Osteocyte (in vitro differentiated cells): ENCODE measurements around the gene CAMKK1. TPM values are rescaled to one million over a fixed set of nuclear protein-coding genes. Genes with fewer than 3 reads are reported as not detected.

Experiments used
- DNase-seq: peaks from one replicate; pipeline ENCODE4 v3.0.0; 2021; ENCODE audit warnings: mixed read lengths; ENCODE audit not compliant: unreplicated experiment; ENCODE audit errors: extremely low spot score
- H3K27ac Mint-ChIP-seq: one replicate; pipeline ENCODE4 v1.8.0; 2021; ENCODE audit warnings: mild to moderate bottlenecking, mixed read lengths; ENCODE audit not compliant: unreplicated experiment
- H3K27me3 Mint-ChIP-seq: one replicate; pipeline ENCODE4 v1.8.0; 2021; ENCODE audit warnings: mixed read lengths; ENCODE audit not compliant: unreplicated experiment
- H3K36me3 Mint-ChIP-seq: one replicate; pipeline ENCODE4 v1.8.0; 2021; ENCODE audit warnings: mixed read lengths; ENCODE audit not compliant: unreplicated experiment
- H3K4me1 Mint-ChIP-seq: one replicate; pipeline ENCODE4 v1.8.0; 2021; ENCODE audit warnings: mixed read lengths; ENCODE audit not compliant: unreplicated experiment
- H3K4me3 Mint-ChIP-seq: one replicate; pipeline ENCODE4 v1.8.0; 2021; ENCODE audit warnings: mild to moderate bottlenecking, moderate library complexity, mixed read lengths; ENCODE audit not compliant: unreplicated experiment
- H3K9me3 Mint-ChIP-seq: one replicate; pipeline ENCODE4 v1.8.0; 2021; ENCODE audit warnings: mixed read lengths; ENCODE audit not compliant: unreplicated experiment
- total RNA-seq: library from RNA; stranded (reverse); gene quantifications from 2 replicates; pipeline ENCODE4 v1.2.1, GENCODE V29; 2021
- TF ChIP-seq, protein P1 (sequence below): fragments of 200-600 bp; sonication (generic); IDR thresholded peaks from 2 replicates; pipeline ENCODE4 v1.5.0; 2021; ENCODE audit warnings: antibody characterized with exemption, mild to moderate bottlenecking, moderate library complexity

The CAMKK1 gene
- total RNA-seq, 1 donor from 2014 or later = 1.3 TPM

DNA sequence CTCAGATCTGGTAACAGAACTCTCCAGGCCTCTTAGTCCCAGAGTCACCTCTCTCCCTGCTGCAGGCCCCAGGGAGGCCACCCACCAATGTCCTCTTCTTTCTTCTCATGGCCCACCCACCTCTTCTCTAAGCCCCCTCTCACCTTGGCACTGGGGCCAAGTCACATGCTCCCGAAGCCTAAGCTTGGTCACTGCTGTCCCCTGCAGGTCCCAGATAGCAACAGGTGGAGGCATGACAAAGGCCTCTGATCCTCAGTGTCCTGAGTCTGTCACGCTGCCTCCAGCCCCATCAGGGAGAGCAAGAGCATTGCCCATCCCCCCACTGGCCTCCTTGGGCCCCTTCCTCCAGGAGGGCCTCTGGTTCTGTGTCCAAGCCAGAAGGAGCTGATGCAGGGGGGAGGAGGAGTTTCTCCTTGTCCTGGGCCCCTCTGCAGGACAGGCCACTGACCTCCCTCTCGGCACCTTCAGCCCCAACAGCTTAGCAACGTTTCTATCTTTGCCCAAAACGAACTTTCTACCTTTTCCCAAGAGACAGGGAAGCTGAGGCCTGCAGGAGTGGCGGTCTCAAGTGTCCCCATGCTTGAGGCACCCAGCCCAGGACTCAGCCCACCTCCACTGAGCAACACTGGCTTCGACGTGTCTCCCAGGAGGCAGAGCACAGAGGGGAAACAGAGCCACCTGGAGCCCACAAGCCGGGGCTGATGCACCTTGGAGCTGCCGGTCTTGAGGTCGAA lies 14.8 kb upstream of the CAMKK1 start:
- Mint-ChIP-seq H3K4me1 (no peaks in the 10 kb centered on the region), H3K27me3 (peaks cover 6% of the 10 kb centered on the region), H3K9me3 (no peaks in the 10 kb centered on the region), H3K27ac (no peak overlapping the region), H3K36me3 (no peaks in the 10 kb centered on the region), H3K4me3 (no peak overlapping the region)
- DNase-seq = no peak
- TF ChIP-seq, protein P1, sequence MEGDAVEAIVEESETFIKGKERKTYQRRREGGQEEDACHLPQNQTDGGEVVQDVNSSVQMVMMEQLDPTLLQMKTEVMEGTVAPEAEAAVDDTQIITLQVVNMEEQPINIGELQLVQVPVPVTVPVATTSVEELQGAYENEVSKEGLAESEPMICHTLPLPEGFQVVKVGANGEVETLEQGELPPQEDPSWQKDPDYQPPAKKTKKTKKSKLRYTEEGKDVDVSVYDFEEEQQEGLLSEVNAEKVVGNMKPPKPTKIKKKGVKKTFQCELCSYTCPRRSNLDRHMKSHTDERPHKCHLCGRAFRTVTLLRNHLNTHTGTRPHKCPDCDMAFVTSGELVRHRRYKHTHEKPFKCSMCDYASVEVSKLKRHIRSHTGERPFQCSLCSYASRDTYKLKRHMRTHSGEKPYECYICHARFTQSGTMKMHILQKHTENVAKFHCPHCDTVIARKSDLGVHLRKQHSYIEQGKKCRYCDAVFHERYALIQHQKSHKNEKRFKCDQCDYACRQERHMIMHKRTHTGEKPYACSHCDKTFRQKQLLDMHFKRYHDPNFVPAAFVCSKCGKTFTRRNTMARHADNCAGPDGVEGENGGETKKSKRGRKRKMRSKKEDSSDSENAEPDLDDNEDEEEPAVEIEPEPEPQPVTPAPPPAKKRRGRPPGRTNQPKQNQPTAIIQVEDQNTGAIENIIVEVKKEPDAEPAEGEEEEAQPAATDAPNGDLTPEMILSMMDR = peak; percentile 19

DNA sequence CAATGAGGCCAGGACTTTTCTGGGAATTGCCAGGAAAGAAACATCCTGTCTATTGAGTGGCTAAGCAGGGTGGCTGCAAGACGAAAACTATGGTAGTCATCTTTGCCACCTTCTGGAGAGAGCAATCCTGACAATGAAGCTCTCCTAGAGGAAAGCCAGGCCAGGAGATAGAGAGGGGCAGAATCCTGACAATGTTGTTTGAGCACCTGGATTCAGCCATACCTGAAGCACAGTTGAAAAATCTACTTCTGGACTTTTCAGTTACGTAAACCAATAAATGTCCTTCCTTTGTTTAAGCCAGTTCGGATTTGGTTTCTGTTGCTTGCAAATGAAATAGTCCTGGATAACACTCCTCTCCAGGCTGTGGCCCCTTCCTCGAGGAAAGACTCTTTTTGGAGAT lies 14.0 kb upstream of the CAMKK1 start:
- Mint-ChIP-seq H3K27ac (no peak overlapping the region), H3K36me3 (no peaks in the 10 kb centered on the region), H3K4me1 (no peaks in the 10 kb centered on the region), H3K27me3 (peaks cover 3% of the 10 kb centered on the region), H3K4me3 (no peak overlapping the region), H3K9me3 (no peaks in the 10 kb centered on the region)
- TF ChIP-seq, protein P1 = no peak
- DNase-seq = no peak

DNA sequence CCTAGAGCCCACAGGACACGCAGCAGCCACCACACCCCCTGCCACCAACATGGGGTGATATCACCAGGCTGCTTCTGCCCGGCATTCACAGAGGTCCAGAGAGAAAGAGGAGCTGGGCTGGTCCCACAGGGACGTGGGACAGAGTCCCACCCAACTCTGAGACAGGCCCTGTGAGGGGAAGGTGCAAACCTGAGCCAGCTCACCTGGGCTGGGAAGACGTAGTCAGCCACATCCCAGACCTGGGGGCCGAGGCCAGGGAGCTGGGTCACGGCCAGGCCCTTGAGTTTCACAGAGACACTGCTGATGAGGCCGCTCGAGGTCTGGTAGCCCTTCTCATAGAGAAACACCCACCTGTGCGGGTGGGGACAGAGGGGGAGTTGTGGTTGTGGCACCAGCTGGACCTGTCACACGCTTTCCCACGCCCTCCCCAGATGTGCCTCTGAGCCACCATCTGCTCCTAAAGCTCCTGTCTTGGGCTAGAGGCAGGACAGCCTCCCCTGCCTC lies 12.2 kb upstream of the CAMKK1 start:
- Mint-ChIP-seq H3K27ac (no peak overlapping the region), H3K27me3 (peaks cover 4% of the 10 kb centered on the region), H3K4me3 (no peak overlapping the region), H3K9me3 (no peaks in the 10 kb centered on the region), H3K4me1 (no peaks in the 10 kb centered on the region), H3K36me3 (no peaks in the 10 kb centered on the region)
- TF ChIP-seq, protein P1 = no peak
- DNase-seq = no peak

DNA sequence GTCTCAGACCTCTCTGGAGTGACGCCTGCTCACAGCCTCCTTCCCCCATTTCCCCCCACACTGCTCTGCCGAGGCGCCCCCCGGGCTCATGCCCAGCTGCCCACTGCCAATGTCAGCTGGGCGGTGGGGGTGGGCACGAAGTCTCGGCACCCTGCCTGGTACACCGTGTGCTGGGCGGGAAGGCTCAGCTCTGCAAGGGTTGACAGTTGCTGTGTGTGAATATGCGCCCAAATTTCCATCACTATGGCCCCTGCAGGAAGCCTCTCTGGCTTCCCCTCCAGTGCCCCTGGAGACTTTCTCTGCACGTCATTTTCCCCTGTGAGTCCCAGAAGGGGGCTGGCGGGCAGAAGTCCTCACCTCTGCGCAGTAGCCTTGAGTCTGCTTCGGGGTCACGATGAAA lies 11.6 kb upstream of the CAMKK1 start:
- no peaks in the 10 kb centered on the region for H3K4me1 Mint-ChIP-seq
- H3K27ac Mint-ChIP-seq = no peak overlapping the region
- TF ChIP-seq, protein P1 = no peak
- no peak overlapping the region for H3K4me3 Mint-ChIP-seq
- H3K9me3 Mint-ChIP-seq = no peaks in the 10 kb centered on the region
- no peaks in the 10 kb centered on the region for H3K36me3 Mint-ChIP-seq
- DNase-seq = no peak
- peaks cover 4% of the 10 kb centered on the region for H3K27me3 Mint-ChIP-seq

DNA sequence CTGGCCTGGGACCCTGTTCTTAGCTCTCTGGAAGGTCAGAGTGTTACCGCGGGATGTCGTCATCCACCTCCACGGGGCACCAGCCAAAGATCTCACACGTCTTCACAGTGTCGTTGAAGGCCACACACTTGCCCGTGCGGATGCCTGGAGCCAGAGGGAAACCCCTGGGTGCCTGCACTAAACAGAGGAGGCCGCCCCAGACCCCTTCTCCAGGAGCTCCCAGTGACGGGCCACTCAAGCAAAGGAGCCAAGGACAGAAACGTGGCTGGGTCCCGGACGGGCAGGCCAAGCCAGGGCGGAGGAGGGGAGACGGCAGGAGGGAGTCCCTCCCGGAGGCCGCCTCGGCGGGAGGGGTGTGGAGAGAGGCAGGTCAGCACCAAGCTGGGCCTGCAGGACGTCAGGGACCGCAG lies 11.0 kb upstream of the CAMKK1 start:
- H3K4me1 Mint-ChIP-seq = no peaks in the 10 kb centered on the region
- no peaks in the 10 kb centered on the region for H3K9me3 Mint-ChIP-seq
- no peak overlapping the region for H3K27ac Mint-ChIP-seq
- peaks cover 4% of the 10 kb centered on the region for H3K27me3 Mint-ChIP-seq
- DNase-seq = no peak
- TF ChIP-seq, protein P1 = no peak
- H3K36me3 Mint-ChIP-seq = no peaks in the 10 kb centered on the region
- no peak overlapping the region for H3K4me3 Mint-ChIP-seq
